Renal cortex interstitium (tissue), 11 donors: Measurements from ENCODE around the gene DYNLT4. TPM values are rescaled to one million over a fixed set of nuclear protein-coding genes. Genes with fewer than 3 reads are reported as not detected.
A peak's percentile ranks its signal among the peaks of the same experiment; 100 is the strongest.
"Not testable (repeated sequence)": the region's sequence is repeated elsewhere in the genome, so short reads cannot be mapped to it uniquely, and the experiment has no call there.

Experiments used
- DNase-seq, 11 donors: peaks; one replicate each; pipeline ENCODE4 v3.0.0-alpha.2; 2013; ENCODE audit warnings: low read depth in 9 of 11, low spot score in 4 of 11; ENCODE audit errors: extremely low read depth in 1 of 11
- polyA plus RNA-seq, 3 donors: library from polyadenylated mRNA; unstranded; fragments of 120-200 nt; gene quantifications; one replicate each; pipeline ENCODE4 v1.2.1, GENCODE V29; 2013; ENCODE audit not compliant: insufficient read length in 3 of 3

The DYNLT4 gene
- polyA plus RNA-seq, 3 donors, result 0.24 to 0.39 TPM; not detected in 1

DNA sequence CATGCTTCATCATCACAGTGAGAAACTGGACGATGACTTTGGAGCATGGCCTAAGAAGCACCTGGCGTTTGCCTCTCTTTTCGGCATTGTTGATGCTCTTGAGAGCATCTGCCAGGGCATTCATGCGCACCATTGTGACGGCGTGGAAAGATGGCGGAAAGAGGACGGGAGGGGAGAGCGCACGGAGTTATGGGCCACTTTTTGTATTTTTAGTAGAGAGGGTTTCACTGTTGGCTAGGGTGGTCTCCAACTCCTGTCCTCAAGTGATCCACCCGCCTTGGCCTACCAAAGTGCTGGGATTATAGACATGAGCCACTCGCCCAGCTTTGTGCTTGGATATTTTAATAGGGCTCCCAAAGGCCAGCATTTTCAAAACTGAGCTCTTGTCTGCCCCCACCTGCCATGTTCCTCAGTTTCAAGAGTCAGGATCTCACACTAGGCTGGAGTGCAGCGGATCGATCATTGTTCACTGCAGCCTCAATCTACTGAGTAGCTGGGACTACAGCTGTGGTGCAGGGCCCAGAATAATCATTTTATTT is 26.5 kb downstream of the DYNLT4 start:
- no peak for DNase-seq

DNA sequence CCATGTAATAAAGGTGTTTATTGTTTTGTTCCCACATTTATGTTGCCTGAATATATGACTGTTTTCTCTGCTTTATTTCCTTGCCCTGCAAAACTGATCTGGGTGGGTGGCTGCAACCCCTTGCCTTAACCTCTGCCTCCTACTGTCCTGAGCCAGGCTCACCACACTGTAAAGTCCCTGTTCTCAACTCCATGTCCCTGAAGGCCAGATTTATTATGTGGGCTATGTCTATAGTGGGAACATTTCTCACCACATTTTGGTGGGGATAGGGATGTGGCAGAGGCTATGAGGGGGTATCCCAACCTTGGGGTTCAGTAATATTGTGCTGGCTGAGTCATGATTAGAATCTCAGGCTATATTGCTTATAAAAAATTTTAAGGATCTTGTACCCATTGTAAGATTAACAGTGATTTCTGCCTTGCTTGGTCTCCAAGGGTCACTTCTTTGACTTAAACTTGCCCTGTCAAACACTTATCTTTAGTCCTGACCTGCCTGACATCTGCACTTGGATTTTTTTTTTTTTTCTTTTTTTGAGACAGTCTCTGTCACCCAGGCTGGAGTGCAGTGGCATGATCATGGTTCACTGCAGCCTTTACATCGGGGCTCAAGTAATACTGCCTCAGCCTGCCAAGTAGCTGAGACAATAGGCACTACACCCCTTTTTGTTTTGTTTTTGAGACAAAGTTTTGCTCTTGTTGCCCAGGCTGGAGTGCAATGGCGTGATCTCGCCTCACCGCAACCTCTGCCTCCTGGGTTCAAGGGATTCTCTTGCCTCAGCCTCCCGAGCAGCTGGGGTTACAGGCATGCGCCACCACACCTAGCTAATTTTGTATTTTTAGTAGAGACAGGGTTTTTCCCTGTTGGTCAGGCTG is 28.2 kb downstream of the DYNLT4 start:
- DNase-seq, result no peak

DNA sequence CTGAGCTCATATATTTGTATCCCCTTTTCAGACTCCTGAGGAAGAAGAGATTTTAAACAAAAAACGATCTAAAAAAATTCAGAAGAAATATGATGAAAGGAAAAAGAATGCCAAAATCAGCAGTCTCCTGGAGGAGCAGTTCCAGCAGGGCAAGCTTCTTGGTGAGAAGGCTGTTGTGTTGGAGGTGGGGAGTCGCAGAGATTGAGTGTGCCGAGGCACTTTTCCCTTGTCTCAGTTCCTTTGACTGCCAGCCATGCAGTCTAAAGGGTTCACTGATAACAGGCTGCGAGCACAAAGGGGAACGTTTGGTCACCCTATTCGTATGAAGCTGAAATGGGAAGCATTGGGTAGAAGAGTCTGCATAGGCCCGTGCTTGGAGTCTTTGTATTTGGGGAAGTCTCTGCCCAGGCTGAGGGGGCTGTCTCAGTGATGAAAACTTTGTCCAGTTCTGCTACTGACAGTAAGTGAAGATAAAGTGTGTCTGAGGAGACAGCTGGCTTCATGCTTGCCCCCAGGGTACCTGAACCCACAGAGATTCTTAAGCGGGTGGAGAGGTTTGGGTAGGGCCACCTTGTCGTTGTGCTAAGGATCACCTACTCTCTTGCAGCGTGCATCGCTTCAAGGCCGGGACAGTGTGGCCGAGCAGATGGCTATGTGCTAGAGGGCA is 29.0 kb downstream of the DYNLT4 start:
- DNase-seq, result no peak

DNA sequence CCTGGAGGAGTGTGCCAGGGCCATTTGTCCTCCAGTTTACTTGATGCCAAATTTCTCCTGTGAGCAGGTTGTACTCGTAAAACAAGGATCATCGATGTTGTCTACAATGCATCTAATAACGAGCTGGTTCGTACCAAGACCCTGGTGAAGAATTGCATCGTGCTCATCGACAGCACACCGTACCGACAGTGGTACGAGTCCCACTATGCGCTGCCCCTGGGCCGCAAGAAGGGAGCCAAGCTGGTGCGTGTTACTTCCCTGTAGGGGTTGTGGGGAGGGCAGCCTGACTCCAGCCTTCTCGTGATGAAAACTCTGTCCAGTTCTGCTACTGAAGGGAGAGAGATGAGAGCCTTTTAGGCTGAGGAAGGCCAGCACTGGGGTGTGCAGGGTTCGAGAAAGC is 29.6 kb downstream of the DYNLT4 start:
- no peak for DNase-seq

DNA sequence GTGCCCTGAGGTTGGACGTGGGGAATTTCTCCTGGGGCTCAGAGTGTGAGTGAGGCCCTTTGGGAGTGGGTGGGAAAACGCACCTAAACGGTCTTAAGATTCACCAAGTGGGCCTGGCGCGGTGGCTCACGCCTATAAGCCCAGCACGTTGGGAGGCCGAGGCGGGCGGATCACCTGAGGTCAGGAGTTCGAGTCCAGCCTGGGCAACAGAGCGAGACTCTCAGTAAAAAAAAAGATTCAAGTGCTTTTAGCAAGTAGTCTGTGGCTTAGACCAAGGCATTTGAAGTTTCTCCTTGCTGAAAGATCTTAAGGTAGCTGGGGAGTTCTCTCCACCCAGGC is 30.5 kb downstream of the DYNLT4 start:
- no peak for DNase-seq

DNA sequence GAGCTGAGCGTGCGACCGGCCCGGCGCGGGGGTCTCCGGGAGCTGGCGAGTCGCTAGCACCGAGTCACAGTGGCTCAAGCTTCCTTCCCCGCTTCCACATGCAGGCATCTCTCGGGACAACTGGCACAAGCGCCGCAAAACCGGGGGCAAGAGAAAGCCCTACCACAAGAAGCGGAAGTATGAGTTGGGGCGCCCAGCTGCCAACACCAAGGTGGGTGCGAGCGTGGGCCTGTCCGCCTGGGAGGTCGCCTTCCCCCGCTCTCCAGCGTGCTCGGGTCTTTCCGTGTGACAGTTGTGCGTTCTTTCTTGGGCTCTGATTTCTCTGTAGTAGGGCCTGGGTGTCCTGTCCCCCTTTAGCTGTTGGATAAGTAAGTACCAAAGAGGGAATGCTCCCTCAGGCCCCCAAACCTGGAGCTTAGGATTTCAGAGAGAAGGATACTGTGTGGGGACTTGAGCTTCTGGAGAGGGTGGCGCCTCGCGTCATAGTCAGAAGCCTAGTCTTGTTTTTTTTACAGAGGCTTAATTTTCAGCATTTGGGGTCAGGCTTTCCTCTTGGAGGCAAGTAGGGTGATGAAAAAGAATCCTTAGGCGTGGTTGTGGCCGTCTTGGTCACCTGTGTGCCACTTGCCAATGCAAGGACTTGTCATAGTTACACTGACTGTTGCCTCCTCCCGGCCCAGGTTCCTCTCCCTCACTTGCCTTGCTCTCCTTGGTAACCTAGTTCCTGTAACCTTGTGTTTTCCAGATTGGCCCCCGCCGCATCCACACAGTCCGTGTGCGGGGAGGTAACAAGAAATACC is 31.0 kb downstream of the DYNLT4 start:
- DNase-seq, result no peak

DNA sequence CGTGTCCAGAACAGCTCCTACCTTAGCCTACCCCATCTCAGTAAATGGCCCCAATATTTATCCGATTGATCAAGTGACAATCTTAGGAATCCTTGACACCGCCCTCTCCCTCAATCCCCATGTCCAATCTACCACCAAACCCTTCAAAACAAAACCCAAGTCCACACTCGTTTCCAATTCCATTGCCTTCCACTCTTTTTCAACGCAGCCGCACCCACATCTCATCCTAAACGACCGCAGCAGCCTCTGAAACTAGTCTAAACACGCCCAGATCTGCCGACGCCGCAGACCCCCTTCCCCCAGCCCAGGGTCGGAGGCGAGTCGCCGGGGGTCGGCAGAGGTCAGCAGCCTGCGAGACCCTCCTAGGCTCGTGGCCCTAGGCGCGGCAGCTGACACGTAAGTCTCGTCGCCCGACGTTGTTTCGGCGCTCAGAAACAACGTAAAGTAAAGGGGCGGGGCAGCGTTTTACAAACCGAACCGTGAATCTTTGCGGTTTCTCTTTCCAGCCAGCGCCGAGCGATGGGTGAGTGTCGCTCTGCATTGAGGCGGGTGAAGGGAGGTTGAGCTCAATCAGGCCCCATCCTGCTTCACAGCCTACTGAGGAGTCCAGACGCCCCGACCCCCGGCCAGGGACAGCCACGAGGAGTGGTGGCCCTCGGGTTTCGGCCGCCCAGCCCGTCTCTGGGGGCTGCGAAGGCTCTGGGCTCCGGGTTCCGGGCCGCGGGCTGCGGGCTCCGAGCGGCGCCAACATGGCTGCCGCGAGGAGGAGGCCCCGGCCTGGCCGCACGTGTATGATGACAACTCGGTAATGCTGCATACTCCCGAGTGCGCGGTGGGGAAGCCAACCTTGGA is 31.8 kb downstream of the DYNLT4 start, which contains the start of gene RPS8:
Gene RPS8 (plus strand): TSS at position 463 of the 852 bp plus-strand sequence. CDS start 57 bp downstream, at position 520.
- DNase-seq, result peak; percentile 89 to 96 (median 93)

DNA sequence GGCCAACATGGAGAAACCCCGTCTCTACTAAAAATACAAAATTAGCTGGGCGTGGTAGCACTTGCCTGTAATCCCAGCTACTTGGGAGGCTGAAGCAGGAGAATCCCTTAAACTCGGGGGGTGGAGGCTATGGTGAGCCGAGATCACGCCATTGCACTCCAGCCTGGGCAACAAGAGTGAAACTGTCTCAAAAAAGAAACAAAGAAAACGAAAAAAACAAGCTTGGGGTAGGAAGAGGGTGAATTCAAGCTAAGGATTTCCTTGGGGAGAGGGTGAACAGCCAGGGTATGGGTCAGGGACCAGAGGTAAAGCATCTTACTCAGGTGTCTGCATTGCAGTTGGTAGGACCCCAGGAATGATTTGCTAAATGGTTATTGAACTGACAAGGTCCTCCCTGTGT is 40.7 kb downstream of the DYNLT4 start:
- not testable (repeated sequence) for DNase-seq

DNA sequence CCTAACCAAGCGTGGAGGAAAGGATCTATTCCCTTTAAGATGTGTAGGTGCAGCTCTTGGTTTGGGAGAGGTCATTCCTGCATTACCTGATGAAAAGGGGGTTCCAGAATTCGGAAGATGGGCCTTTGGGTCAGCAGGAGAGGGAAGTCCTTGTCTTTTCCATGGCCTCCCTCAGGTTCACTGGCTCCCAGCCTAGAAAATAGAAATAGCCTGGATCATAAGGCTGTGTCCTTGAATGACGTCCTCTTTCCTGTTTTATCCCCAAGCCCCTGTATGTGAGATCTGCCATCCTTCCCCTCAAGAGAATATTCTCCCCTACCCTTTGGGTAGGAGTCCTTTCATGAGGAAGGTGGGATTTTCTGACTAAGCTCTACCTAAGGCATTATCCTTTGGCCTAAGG is 46.3 kb downstream of the DYNLT4 start:
- no peak for DNase-seq

DNA sequence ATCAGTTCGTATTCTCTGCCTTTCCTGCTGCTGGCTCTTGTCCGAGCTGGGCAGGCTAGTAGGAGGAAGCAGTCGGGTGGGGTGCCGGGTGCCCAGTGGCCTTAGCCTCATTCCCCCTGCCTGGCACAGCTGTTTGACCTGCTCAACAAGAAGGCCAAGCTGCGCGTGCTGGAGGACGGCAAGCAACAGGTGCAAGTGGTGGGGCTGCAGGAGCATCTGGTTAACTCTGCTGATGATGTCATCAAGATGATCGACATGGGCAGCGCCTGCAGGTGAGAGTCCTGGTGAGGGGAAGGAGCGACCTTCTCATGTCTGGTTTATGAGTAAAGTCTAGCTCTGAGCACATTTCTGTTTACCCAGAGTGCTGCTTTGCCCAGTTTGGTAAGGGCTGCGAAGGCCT is 48.1 kb downstream of the DYNLT4 start:
- DNase-seq, result no peak

DNA sequence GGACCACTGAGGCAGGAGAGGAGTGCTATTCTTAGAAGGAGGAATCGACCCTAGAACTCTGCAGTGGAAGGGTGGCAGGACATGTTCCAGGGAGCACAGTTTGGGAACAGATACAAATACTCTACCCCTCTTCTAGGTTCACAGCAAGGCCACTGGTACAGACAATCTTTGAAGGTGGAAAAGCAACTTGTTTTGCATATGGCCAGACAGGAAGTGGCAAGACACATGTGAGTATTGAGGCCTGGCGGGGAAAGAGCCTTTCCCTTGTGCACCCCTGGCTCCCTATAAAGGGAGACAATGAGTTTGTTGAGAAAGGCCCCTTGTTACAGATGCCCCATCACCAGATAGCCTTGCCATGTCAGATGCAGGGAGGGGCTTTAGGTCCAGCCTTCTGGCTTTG is 49.7 kb downstream of the DYNLT4 start:
- DNase-seq, result no peak

Other genes with a start within 250 kb of the DYNLT4 start
- 10 to 100 TPM; 11.0 to 12.8 (median 12.1) TPM for gene TMEM53, start 132.9 kb downstream of the DYNLT4 start, polyA plus RNA-seq
- 1 to 10 TPM; 6.0 to 8.8 (median 6.3) TPM for gene ARMH1, start 132.6 kb downstream of the DYNLT4 start, polyA plus RNA-seq
- not detected for gene RNU5D-1, start 76.2 kb downstream of the DYNLT4 start, polyA plus RNA-seq
- gene KIF2C, start 67.5 kb downstream of the DYNLT4 start, polyA plus RNA-seq, result 10 to 100 TPM; 22.7 to 32.6 (median 30.8) TPM
- gene RPS8, start 31.8 kb downstream of the DYNLT4 start, polyA plus RNA-seq, result 1,000 to 10,000 TPM; 2,233 to 2,482 (median 2,364) TPM
- under 1 TPM; 0.37 to 0.67 (median 0.65) TPM for gene BEST4, start 19.2 kb downstream of the DYNLT4 start, polyA plus RNA-seq
- gene PLK3, start 7.0 kb downstream of the DYNLT4 start, polyA plus RNA-seq, result 1 to 10 TPM; 5.9 to 8.0 (median 7.7) TPM
- gene BTBD19, start 1.2 kb upstream of the DYNLT4 start, polyA plus RNA-seq, result 10 to 100 TPM; 12.7 to 25.7 (median 12.7) TPM
- 1 to 10 TPM; 3.8 to 6.6 (median 5.5) TPM for gene PTCH2, start 35.9 kb upstream of the DYNLT4 start, polyA plus RNA-seq
- 10 to 100 TPM; 28.2 to 34.5 (median 34.2) TPM for gene EIF2B3, start 179.2 kb upstream of the DYNLT4 start, polyA plus RNA-seq
- gene HECTD3, start 204.0 kb upstream of the DYNLT4 start, polyA plus RNA-seq, result 10 to 100 TPM; 32.2 to 35.2 (median 32.3) TPM
- 100 to 1,000 TPM; 102 to 106 (median 105) TPM for gene UROD, start 204.9 kb upstream of the DYNLT4 start, polyA plus RNA-seq